Endothelial cell of umbilical vein (primary cell): ENCODE data around the gene RIBC1. TPM values are rescaled to one million over a fixed set of nuclear protein-coding genes. Genes with fewer than 3 reads are reported as not detected.

Source experiments
- BruUV-seq: library from RNA; stranded (reverse); fragments of 400-500 nt; replicated peaks from 2 replicates; lab custom pipeline; 2021; lab: Mats Ljungman, UMichigan
- CTCF ChIA-PET: fragments of 300-600, 350-600 bp; sonication (Branson Sonifier 250); formaldehyde crosslinking; loops from one replicate; lab custom pipeline; 2021; ENCODE audit warnings: antibody characterized with exemption, inconsistent platforms; lab: Charles Lee
- POLR2A ChIA-PET: fragments of 300-600, 350-600 bp; sonication (Branson Sonifier 250); formaldehyde crosslinking; loops from one replicate; lab custom pipeline; 2021; ENCODE audit warnings: antibody characterized with exemption, inconsistent platforms; lab: Charles Lee
- DNase-seq: peaks from one replicate; pipeline ENCODE4 v3.0.0-alpha.2; 2011; ENCODE audit warnings: low read depth, low spot score
- FAIRE-seq: peaks from 2 replicates; lab custom pipeline; 2011; peaks lifted over from hg19 to GRCh38; lab: Jason Lieb, UNC
- H2AFZ ChIP-seq: 2 replicates; pipeline ENCODE4 v1.6.0; 2012; ENCODE audit warnings: low read depth, low read length, control low read depth, inconsistent platforms
- H3K27ac ChIP-seq: 2 replicates; pipeline ENCODE4 v1.5.1; 2011; ENCODE audit warnings: low read depth, mild to moderate bottlenecking, control low read depth, low read length, moderate library complexity; ENCODE audit not compliant: insufficient read depth
- H3K27me3 ChIP-seq, 2 experiments: 2 replicates each; pipeline versions ENCODE4 v1.6.0 to v1.6.1; 2011; ENCODE audit warnings: low read length in 2 of 2, mixed read lengths in 1 of 2; ENCODE audit not compliant: control insufficient read depth in 2 of 2, insufficient read depth in 2 of 2
- H3K36me3 ChIP-seq, 2 experiments: 2 replicates in 1 of 2; 3 replicates in 1 of 2; pipeline ENCODE4 v1.5.1; 2011; ENCODE audit warnings: low read length in 2 of 2, mild to moderate bottlenecking in 1 of 2, moderate library complexity in 1 of 2; ENCODE audit not compliant: control insufficient read depth in 2 of 2, insufficient read depth in 2 of 2; ENCODE audit errors: extremely low read depth in 1 of 2
- H3K4me1 ChIP-seq: 3 replicates; pipeline ENCODE4 v1.5.1; 2011; ENCODE audit warnings: mild to moderate bottlenecking, low read length; ENCODE audit not compliant: control insufficient read depth, insufficient read depth; ENCODE audit errors: extremely low read depth
- H3K4me2 ChIP-seq: 2 replicates; pipeline ENCODE4 v1.6.1; 2011; ENCODE audit warnings: low read length, control low read depth, mixed read lengths; ENCODE audit not compliant: insufficient read depth
- H3K4me3 ChIP-seq, 3 experiments: fragments of 200-600 bp in 1 of 3; sonication (generic), shearing (Covaris generic) in 1 of 3; replicated peaks in 1 of 3; 2 replicates each; pipeline ENCODE4 v1.5.1; 2011 to 2016; ENCODE audit warnings: control low read depth in 3 of 3, low read length in 3 of 3, mild to moderate bottlenecking in 2 of 3, inconsistent platforms in 1 of 3, low read depth in 1 of 3, moderate library complexity in 1 of 3; ENCODE audit not compliant: insufficient read depth in 1 of 3
- H3K79me2 ChIP-seq: 2 replicates; pipeline ENCODE4 v1.6.0; 2012; ENCODE audit warnings: low read length, inconsistent platforms; ENCODE audit not compliant: control insufficient read depth, insufficient read depth
- H3K9ac ChIP-seq: replicated peaks from 2 replicates; pipeline ENCODE3; 2011; ENCODE audit warnings: low read length, control low read depth; ENCODE audit not compliant: insufficient read depth; ENCODE audit errors: extremely low read depth
- H3K9me1 ChIP-seq: replicated peaks from 3 replicates; pipeline ENCODE4 v1.6.0; 2011; ENCODE audit warnings: mild to moderate bottlenecking, low read length; ENCODE audit not compliant: control insufficient read depth, insufficient read depth; ENCODE audit errors: extremely low read depth
- H3K9me3 ChIP-seq: replicated peaks from 2 replicates; pipeline ENCODE4 v1.5.1; 2012; ENCODE audit warnings: low read length, inconsistent platforms; ENCODE audit not compliant: control insufficient read depth, insufficient read depth
- H4K20me1 ChIP-seq: replicated peaks from 2 replicates; pipeline ENCODE3; 2011; ENCODE audit warnings: mild to moderate bottlenecking, low read length; ENCODE audit not compliant: control insufficient read depth, insufficient read depth; ENCODE audit errors: extremely low read depth
- EZH2 ChIP-seq: IDR thresholded peaks from 2 replicates; pipeline ENCODE4 v1.6.1; 2012; ENCODE audit warnings: borderline replicate concordance, low read depth, mild to moderate bottlenecking, moderate library complexity, low read length, inconsistent platforms; ENCODE audit not compliant: severe bottlenecking
- FOS ChIP-seq: IDR thresholded peaks from 2 replicates; pipeline ENCODE4 v1.6.1; 2011; ENCODE audit warnings: mild to moderate bottlenecking, low read length, moderate library complexity, borderline replicate concordance; ENCODE audit not compliant: insufficient read depth
- GATA2 ChIP-seq: IDR thresholded peaks from 2 replicates; pipeline ENCODE4 v1.7.0; 2011; ENCODE audit warnings: low read depth, mild to moderate bottlenecking, moderate library complexity, mixed read lengths, low read length; ENCODE audit not compliant: insufficient read length, insufficient read depth
- JUN ChIP-seq: IDR thresholded peaks from 2 replicates; pipeline ENCODE4 v1.6.1; 2011; ENCODE audit warnings: borderline replicate concordance, low read depth; ENCODE audit not compliant: insufficient read length, insufficient read depth
- MAX ChIP-seq: IDR thresholded peaks from 2 replicates; pipeline ENCODE4 v1.6.1; 2011; ENCODE audit not compliant: insufficient read depth, insufficient read length
- MYC ChIP-seq: IDR thresholded peaks from one replicate; pipeline ENCODE4 v1.6.1; 2011; ENCODE audit warnings: mild to moderate bottlenecking, low read depth, low read length
- POLR2A ChIP-seq: IDR thresholded peaks from 2 replicates; pipeline ENCODE4 v1.6.1; 2012; ENCODE audit warnings: low read depth, mild to moderate bottlenecking, control low read depth, low read length
- dilution Hi-C: fragments of 300-500 bp; cut with MboI; formaldehyde crosslinking; loops from one replicate; pipeline ENCODE4 v1.15.0; 2019; ENCODE audit warnings: low sequenced_read_pairs; ENCODE audit not compliant: extremely low pct_ligation_motif_present
- intact Hi-C: fragments of 100-400 bp; cut with micrococcal nuclease; formaldehyde crosslinking; loops from one replicate; pipeline ENCODE4 v1.10.0; 2022
- polyA plus RNA-seq, 4 experiments: library from polyadenylated mRNA; depleted of rRNA in 3 of 4; stranded (reverse) in 3 of 4; unstranded in 1 of 4; fragments of >200 nt; gene quantifications; 2 replicates each; pipeline versions ENCODE4 v1.2.1 to v1.2.3, GENCODE V29; 2011 to 2012; ENCODE audit warnings: missing spikeins in 1 of 4
- total RNA-seq: library from RNA; stranded (reverse); gene quantifications from 2 replicates; pipeline ENCODE4 v1.2.3, GENCODE V29; 2021
- TF ChIP-seq, protein P1 (sequence below), 2 donors: IDR thresholded peaks; 1 replicate in 1 of 2; 2 replicates in 1 of 2; pipeline ENCODE4 v1.5.1; 2011; ENCODE audit warnings: low read length in 2 of 2, mild to moderate bottlenecking in 2 of 2, moderate library complexity in 2 of 2, control low read depth in 1 of 2, inconsistent platforms in 1 of 2, low read depth in 1 of 2; ENCODE audit not compliant: insufficient read depth in 1 of 2; ENCODE audit errors: extremely low read depth in 1 of 2

RIBC1 gene
- total and polyA plus RNA-seq, 2 donors (not counting 3 experiments of a cell fraction or from before 2014, with no cell fraction given) = 0.23 to 0.86 TPM

GRCh38 chrX:53403535-53403934 is 19.1 kb upstream of the RIBC1 start:
- Histone ChIP-seq H3K27me3 (no peaks in the 10 kb centered on the region), H3K9ac (no peak overlapping the region), H3K4me1 (no peaks in the 10 kb centered on the region), H3K4me3 (no peak overlapping the region), H3K79me2 (no peaks in the 10 kb centered on the region), H2AFZ (no peak overlapping the region), H3K4me2 (no peak overlapping the region), H3K36me3 (peaks cover 4 to 15% of the 10 kb centered on the region in 2 experiments), H3K27ac (no peak overlapping the region), H3K9me3 (no peaks in the 10 kb centered on the region), H4K20me1 (no peaks in the 10 kb centered on the region), H3K9me1 (no peaks in the 10 kb centered on the region)
- POLR2A ChIA-PET = no interaction called here
- intact Hi-C loops = no loop called here
- TF ChIP-seq FOS (no peak), POLR2A (no peak), JUN (no peak), EZH2 (no peak), MYC (no peak), GATA2 (no peak), MAX (no peak)
- TF ChIP-seq, protein P1, sequence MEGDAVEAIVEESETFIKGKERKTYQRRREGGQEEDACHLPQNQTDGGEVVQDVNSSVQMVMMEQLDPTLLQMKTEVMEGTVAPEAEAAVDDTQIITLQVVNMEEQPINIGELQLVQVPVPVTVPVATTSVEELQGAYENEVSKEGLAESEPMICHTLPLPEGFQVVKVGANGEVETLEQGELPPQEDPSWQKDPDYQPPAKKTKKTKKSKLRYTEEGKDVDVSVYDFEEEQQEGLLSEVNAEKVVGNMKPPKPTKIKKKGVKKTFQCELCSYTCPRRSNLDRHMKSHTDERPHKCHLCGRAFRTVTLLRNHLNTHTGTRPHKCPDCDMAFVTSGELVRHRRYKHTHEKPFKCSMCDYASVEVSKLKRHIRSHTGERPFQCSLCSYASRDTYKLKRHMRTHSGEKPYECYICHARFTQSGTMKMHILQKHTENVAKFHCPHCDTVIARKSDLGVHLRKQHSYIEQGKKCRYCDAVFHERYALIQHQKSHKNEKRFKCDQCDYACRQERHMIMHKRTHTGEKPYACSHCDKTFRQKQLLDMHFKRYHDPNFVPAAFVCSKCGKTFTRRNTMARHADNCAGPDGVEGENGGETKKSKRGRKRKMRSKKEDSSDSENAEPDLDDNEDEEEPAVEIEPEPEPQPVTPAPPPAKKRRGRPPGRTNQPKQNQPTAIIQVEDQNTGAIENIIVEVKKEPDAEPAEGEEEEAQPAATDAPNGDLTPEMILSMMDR (IDR thresholded peaks at IDR 0.05; ENCODE audit: extremely low read depth in 1 of 2, insufficient read depth in 1 of 2, low read depth in 1 of 2, low read length in 2 of 2) = no peak
- BruUV-seq = no TSS peak
- dilution Hi-C loops = no loop called here
- CTCF ChIA-PET = interaction anchor here (0.7 to 1.1 kb wide), 2 partner anchors 10 to 91 kb away, joined by 3 read pairs; no protein-coding TSS in a partner anchor
- FAIRE-seq (no peak), DNase-seq (no peak)
